RWPE2 (cell line): Measurements from ENCODE around the gene CTBP2.

Experiments used
- ATAC-seq: fragments of 200-7000 bp; cut with Tn5 transposase; 3 replicates; pipeline ENCODE4 v1.9.1; 2021; ENCODE audit warnings: low read depth
- DNase-seq: peaks from one replicate; pipeline ENCODE4 v3.0.0-alpha.2; 2020; ENCODE audit warnings: low spot score
- H3K27ac ChIP-seq: fragments of 450-650 bp; 2 replicates; pipeline ENCODE4 v1.5.1; 2017; ENCODE audit warnings: mild to moderate bottlenecking; ENCODE audit not compliant: poor library complexity, severe bottlenecking
- H3K27me3 ChIP-seq: fragments of 250-450 bp; sonication (Bioruptor Pico); 2 replicates; pipeline ENCODE4 v1.5.1; 2021; ENCODE audit warnings: mild to moderate bottlenecking, moderate library complexity; ENCODE audit not compliant: insufficient read depth, poor library complexity, severe bottlenecking
- H3K36me3 ChIP-seq: fragments of 250-450 bp; sonication (Bioruptor Pico); 2 replicates; pipeline ENCODE4 v1.5.1; 2020; ENCODE audit warnings: low read depth, mild to moderate bottlenecking, moderate library complexity
- H3K4me1 ChIP-seq: fragments of 250-450 bp; sonication (Bioruptor Pico); 2 replicates; pipeline ENCODE4 v1.5.1; 2021; ENCODE audit warnings: mild to moderate bottlenecking, moderate library complexity; ENCODE audit not compliant: insufficient read depth, poor library complexity, severe bottlenecking
- H3K4me3 ChIP-seq: fragments of 250-450 bp; sonication (Bioruptor Pico); 2 replicates; pipeline ENCODE4 v1.5.1; 2021; ENCODE audit warnings: mild to moderate bottlenecking, moderate library complexity; ENCODE audit not compliant: severe bottlenecking
- H3K9me3 ChIP-seq: fragments of 250-450 bp; sonication (Bioruptor Pico); 2 replicates; pipeline ENCODE4 v1.5.1; 2021; ENCODE audit warnings: mild to moderate bottlenecking, moderate library complexity; ENCODE audit not compliant: severe bottlenecking
- TF ChIP-seq, protein P1 (sequence below): fragments of 450-650 bp; IDR thresholded peaks from one replicate; pipeline ENCODE4 v1.5.1; 2017; ENCODE audit warnings: mild to moderate bottlenecking, moderate library complexity; ENCODE audit not compliant: poor library complexity, severe bottlenecking

Gene CTBP2

GRCh38 chr10:125107166-125107949 is 53.0 kb downstream of the CTBP2 start:
- Histone ChIP-seq H3K27me3 (no peaks in the 10 kb centered on the region), H3K36me3 (peaks cover 80% of the 10 kb centered on the region), H3K4me1 (peaks cover 25% of the 10 kb centered on the region), H3K9me3 (no peaks in the 10 kb centered on the region), H3K4me3 (no peak overlapping the region), H3K27ac (no peak overlapping the region)
- ATAC-seq (no peak), DNase-seq (no peak)
- TF ChIP-seq, protein P1, sequence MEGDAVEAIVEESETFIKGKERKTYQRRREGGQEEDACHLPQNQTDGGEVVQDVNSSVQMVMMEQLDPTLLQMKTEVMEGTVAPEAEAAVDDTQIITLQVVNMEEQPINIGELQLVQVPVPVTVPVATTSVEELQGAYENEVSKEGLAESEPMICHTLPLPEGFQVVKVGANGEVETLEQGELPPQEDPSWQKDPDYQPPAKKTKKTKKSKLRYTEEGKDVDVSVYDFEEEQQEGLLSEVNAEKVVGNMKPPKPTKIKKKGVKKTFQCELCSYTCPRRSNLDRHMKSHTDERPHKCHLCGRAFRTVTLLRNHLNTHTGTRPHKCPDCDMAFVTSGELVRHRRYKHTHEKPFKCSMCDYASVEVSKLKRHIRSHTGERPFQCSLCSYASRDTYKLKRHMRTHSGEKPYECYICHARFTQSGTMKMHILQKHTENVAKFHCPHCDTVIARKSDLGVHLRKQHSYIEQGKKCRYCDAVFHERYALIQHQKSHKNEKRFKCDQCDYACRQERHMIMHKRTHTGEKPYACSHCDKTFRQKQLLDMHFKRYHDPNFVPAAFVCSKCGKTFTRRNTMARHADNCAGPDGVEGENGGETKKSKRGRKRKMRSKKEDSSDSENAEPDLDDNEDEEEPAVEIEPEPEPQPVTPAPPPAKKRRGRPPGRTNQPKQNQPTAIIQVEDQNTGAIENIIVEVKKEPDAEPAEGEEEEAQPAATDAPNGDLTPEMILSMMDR, result no peak

DNA sequence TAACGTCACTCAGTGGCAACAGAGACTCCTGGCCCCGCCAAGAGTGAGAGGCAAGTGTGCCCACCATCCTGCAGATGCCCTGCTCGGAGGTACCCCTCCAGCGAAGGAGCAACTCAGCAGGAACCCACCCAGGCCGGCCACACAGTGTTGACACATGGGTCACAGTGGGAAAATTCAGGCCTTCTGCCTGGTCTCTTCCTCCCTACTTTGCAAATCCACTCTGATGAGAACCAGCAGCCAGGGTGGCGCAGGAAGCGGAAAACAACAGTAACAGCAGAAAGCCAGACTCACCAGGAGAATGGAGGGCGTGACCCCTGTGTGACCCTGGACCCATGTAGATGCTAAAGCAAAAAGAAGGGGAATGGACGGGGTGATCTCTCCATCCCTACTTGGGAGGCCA is 53.8 kb downstream of the CTBP2 start:
- H3K36me3 ChIP-seq, result peaks cover 85% of the 10 kb centered on the region
- DNase-seq (no peak), ATAC-seq (no peak)
- H3K27ac ChIP-seq, result no peak overlapping the region
- no peaks in the 10 kb centered on the region for H3K9me3 ChIP-seq
- no peaks in the 10 kb centered on the region for H3K27me3 ChIP-seq
- H3K4me1 ChIP-seq, result peaks cover 31% of the 10 kb centered on the region
- H3K4me3 ChIP-seq, result no peak overlapping the region
- TF ChIP-seq, protein P1, result no peak

DNA sequence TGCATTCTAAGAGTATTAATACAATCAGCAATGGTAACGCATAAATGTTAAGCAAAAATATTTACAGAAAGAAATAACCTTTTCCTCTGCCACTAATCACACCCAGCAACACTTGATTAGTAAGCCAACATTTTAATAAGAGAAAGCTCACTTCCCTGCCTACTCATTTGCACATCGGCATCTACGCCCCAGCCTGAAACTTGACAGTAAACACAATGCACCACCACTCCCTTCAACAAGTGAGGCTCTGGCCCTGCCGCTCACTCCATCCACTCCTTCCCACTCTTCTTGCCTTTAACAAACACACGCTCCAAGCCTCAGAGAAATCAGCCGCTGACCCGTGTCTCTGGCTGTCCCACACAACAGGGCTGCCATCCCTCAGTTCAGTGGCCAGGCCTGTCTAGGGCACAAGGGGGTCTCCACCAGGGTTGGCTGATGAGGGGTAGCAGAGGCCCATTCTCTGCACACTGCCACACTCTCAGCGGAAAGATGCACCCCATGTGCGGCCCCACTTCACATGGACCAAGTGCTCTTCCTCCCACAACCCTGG is 54.6 kb downstream of the CTBP2 start:
- DNase-seq, result no peak
- Histone ChIP-seq H3K27ac (no peak overlapping the region), H3K36me3 (peaks cover 85% of the 10 kb centered on the region), H3K27me3 (no peaks in the 10 kb centered on the region), H3K4me1 (peaks cover 31% of the 10 kb centered on the region), H3K9me3 (no peaks in the 10 kb centered on the region), H3K4me3 (no peak overlapping the region)
- TF ChIP-seq, protein P1, result no peak
- no peak for ATAC-seq

DNA sequence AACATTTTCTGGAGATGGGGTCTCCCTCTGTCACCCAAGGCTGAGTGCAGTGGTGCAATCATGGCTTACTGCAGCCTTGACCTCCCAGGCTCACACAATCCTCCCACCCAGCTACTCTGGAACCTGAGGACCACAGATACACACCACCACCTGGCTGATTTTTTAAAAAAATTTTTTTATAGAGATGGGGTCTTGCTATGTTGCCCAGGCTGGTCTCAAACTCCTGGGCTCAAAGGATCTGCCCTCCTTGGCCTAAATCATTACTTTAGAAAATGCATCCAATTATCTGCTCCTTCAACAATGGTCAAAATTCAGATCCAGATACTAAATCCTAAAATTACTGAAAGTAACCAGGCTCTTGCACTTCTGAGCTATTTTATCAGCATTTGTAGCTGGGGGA is 55.2 kb downstream of the CTBP2 start:
- no peak for ATAC-seq
- peaks cover 31% of the 10 kb centered on the region for H3K4me1 ChIP-seq
- TF ChIP-seq, protein P1, result no peak
- no peak for DNase-seq
- H3K36me3 ChIP-seq, result peaks cover 85% of the 10 kb centered on the region
- no peaks in the 10 kb centered on the region for H3K27me3 ChIP-seq
- no peak overlapping the region for H3K4me3 ChIP-seq
- H3K27ac ChIP-seq, result no peak overlapping the region
- H3K9me3 ChIP-seq, result no peaks in the 10 kb centered on the region

GRCh38 chr10:125104559-125104958 is 55.8 kb downstream of the CTBP2 start:
- H3K27me3 ChIP-seq, result no peaks in the 10 kb centered on the region
- DNase-seq (no peak), ATAC-seq (no peak)
- no peak overlapping the region for H3K27ac ChIP-seq
- TF ChIP-seq, protein P1, result no peak
- peaks cover 31% of the 10 kb centered on the region for H3K4me1 ChIP-seq
- H3K9me3 ChIP-seq, result no peaks in the 10 kb centered on the region
- H3K36me3 ChIP-seq, result peaks cover 85% of the 10 kb centered on the region
- no peak overlapping the region for H3K4me3 ChIP-seq
